Measurements from ENCODE around the gene JMJD8. TPM values are rescaled to one million over a fixed set of nuclear protein-coding genes. Genes with fewer than 3 reads are reported as not detected.

Gene JMJD8
- total and polyA plus RNA-seq, 12 donors, result 50.8 to 137 (median 93.1) TPM

- intact Hi-C loops (cut with DNase I), result no loop called here
- Histone ChIP-seq H3K4me3 (peak overlapping the region; percentile 27 to 99 (median 46)), H3K27ac (peak overlapping the region; percentile 71 to 94 (median 86)), H3K9me3 (replicated peaks in 1 of 3) (no peaks in the 10 kb centered on the region), H3K27me3 (no peaks in the 10 kb centered on the region), H3K4me1 (replicated peaks in 1 of 2) (peaks cover 27 to 41% of the 10 kb centered on the region in 2 donors), H3K36me3 (replicated peaks in 1 of 2) (peaks cover 0 to 19% of the 10 kb centered on the region in 2 donors)
- peak; percentile 78 to 89 (median 87) for DNase-seq
- WGBS, 4 donors, result 37 to 62% (median 41%) methylated on average over 21 to 44 of the region's 44 CpGs
- TF ChIP-seq CTCF (IDR thresholded peaks at IDR 0.05) (peak in 1 of 6 experiments; percentile 5), POLR2A (IDR thresholded peaks at IDR 0.05) (peak in 1 of 2 donors; percentile 34)
Measured at GRCh38 chr16:680967-681745, 3.0 kb downstream of the JMJD8 start.

DNA sequence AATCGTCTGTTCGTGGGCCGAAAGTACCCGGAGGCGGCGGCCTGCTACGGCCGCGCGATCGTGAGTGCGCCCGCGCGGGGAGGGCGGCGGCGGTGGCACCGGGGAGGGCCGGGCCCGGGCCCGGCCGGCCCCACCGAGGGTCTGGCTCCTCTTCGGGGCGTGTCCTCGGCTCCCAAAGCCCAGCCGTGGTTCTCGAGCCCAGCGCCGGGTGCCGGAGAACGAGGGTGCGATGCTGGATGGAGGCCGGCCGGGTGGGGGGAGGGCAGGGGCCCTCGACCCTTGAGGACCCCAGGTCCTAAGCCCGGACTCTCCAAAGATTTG is 3.5 kb downstream of the JMJD8 start:
- Histone ChIP-seq H3K4me1 (replicated peaks in 1 of 2) (peaks cover 27 to 41% of the 10 kb centered on the region in 2 donors), H3K27ac (peak overlapping the region; percentile 71 to 94 (median 86)), H3K36me3 (replicated peaks in 1 of 2) (peaks cover 0 to 19% of the 10 kb centered on the region in 2 donors), H3K27me3 (no peaks in the 10 kb centered on the region), H3K4me3 (peak overlapping the region; percentile 27 to 99 (median 46)), H3K9me3 (replicated peaks in 1 of 3) (no peaks in the 10 kb centered on the region)
- intact Hi-C loops (cut with DNase I), result no loop called here
- no peak for TF ChIP-seq POLR2A (IDR thresholded peaks at IDR 0.05)
- DNase-seq, result no peak
- 0 to 1% (median 0%) methylated on average over 3 to 38 of the region's 38 CpGs for WGBS, 4 donors

- Histone ChIP-seq H3K9me3 (replicated peaks in 1 of 3) (no peaks in the 10 kb centered on the region), H3K4me3 (peak within 1 kb of the TSS; percentile 27 to 99 (median 46)), H3K27me3 (no peaks in the 10 kb centered on the region), H3K36me3 (replicated peaks in 1 of 2) (peaks cover 0 to 19% of the 10 kb centered on the region in 2 donors), H3K27ac (peak within 1 kb of the TSS; percentile 79 to 94 (median 86)), H3K4me1 (replicated peaks in 1 of 2) (peaks cover 31 to 42% of the 10 kb centered on the region in 2 donors)
- TF ChIP-seq POLR2A (IDR thresholded peaks at IDR 0.05), result peak; percentile 49 to 78
- TF ChIP-seq CTCF (IDR thresholded peaks at IDR 0.05), result peak in 1 of 6 experiments; percentile 4
- DNase-seq, result peak; percentile 87 to 92 (median 91)
- WGBS, 4 donors, result 0 to 1% (median 1%) methylated on average over 8 to 91 of the region's 91 CpGs
- intact Hi-C loops (cut with DNase I), result no loop called here
Measured at GRCh38 chr16:679814-680624, 4.1 kb downstream of the JMJD8 start, which contains the start of gene STUB1. Gene STUB1 (plus strand): TSS chr16:680410. CDS start chr16:680526, 116 bp downstream.

- 0 to 50% (median 23%) methylated on average over 1 to 52 of the region's 52 CpGs for WGBS, 4 donors
- peaks cover 0 to 19% of the 10 kb centered on the region in 2 donors for H3K36me3 ChIP-seq (replicated peaks in 1 of 2)
- peaks cover 35 to 43% of the 10 kb centered on the region in 2 donors for H3K4me1 ChIP-seq (replicated peaks in 1 of 2)
- H3K27ac ChIP-seq, result peak overlapping the region in 4 of 5 donors; percentile 47 to 94 (median 80)
- intact Hi-C loops (cut with DNase I), result no loop called here
- peak; percentile 82 to 91 (median 86) for DNase-seq
- peak; percentile 6 to 14 for TF ChIP-seq POLR2A (IDR thresholded peaks at IDR 0.05)
- no peak for TF ChIP-seq CTCF (IDR thresholded peaks at IDR 0.05)
- H3K4me3 ChIP-seq, result peak overlapping the region in 1 of 4 donors; percentile 99
- no peaks in the 10 kb centered on the region for H3K9me3 ChIP-seq (replicated peaks in 1 of 3)
- H3K27me3 ChIP-seq, result no peaks in the 10 kb centered on the region
Measured at GRCh38 chr16:678858-679813, 5.0 kb downstream of the JMJD8 start.

All from adrenal gland (tissue), 12 donors.